Neutrophil (primary cell): ENCODE measurements around the gene FBN2.

Experiments
- H3K27ac ChIP-seq: fragments of 200-600 bp; sonication (generic); 2 replicates; pipeline ENCODE4 v1.5.1; 2016; ENCODE audit warnings: mild to moderate bottlenecking, moderate library complexity
- H3K27me3 ChIP-seq: fragments of 200-600 bp; sonication (generic); 2 replicates; pipeline ENCODE4 v1.6.0; 2016; ENCODE audit warnings: mild to moderate bottlenecking
- H3K36me3 ChIP-seq: fragments of 200-600 bp; sonication (generic); 2 replicates; pipeline ENCODE4 v1.5.1; 2017
- H3K4me1 ChIP-seq, 2 experiments: fragments of 200-600 bp in 1 of 2; sonication (generic) in 1 of 2; 1 replicate in 1 of 2; 2 replicates in 1 of 2; pipeline versions ENCODE4 v1.5.1 to v1.6.1; 2013 to 2016; ENCODE audit warnings: low read depth in 1 of 2, low read length in 1 of 2, mild to moderate bottlenecking in 1 of 2, moderate library complexity in 1 of 2; ENCODE audit not compliant: control insufficient read depth in 1 of 2, insufficient read depth in 1 of 2
- H3K4me3 ChIP-seq, 2 experiments: fragments of 200-600 bp in 1 of 2; sonication (generic) in 1 of 2; 1 replicate in 1 of 2; 2 replicates in 1 of 2; pipeline ENCODE4 v1.5.1; 2013 to 2016; ENCODE audit warnings: low read depth in 1 of 2, low read length in 1 of 2, mild to moderate bottlenecking in 1 of 2, moderate library complexity in 1 of 2
- H3K9me3 ChIP-seq: fragments of 200-600 bp; sonication (generic); 2 replicates; pipeline ENCODE4 v1.5.1; 2016
- TF ChIP-seq, protein P1 (sequence below): fragments of 200-600 bp; sonication (generic); IDR thresholded peaks from 2 replicates; pipeline ENCODE4 v1.5.1; 2016; ENCODE audit warnings: antibody characterized with exemption

FBN2 gene

DNA sequence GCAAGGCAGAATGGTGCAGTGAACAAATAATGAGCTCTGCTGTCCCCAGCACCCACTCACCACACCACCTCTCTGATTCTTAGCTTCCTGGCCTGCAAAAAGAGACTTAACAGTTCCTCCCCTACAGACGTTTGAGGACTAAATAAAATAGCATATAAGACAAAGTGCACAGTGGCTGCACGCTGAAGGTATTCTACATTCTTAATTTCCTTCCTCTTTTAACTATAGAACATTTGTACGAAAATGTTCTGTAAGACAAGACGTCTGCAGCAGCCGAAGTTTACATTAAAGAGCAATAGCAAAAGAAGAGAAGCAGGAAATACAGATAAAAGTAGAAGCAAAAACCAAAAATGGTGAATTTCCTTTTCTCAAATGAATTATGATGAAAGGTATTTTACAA, 15.7 kb downstream of the FBN2 start:
- TF ChIP-seq, protein P1, sequence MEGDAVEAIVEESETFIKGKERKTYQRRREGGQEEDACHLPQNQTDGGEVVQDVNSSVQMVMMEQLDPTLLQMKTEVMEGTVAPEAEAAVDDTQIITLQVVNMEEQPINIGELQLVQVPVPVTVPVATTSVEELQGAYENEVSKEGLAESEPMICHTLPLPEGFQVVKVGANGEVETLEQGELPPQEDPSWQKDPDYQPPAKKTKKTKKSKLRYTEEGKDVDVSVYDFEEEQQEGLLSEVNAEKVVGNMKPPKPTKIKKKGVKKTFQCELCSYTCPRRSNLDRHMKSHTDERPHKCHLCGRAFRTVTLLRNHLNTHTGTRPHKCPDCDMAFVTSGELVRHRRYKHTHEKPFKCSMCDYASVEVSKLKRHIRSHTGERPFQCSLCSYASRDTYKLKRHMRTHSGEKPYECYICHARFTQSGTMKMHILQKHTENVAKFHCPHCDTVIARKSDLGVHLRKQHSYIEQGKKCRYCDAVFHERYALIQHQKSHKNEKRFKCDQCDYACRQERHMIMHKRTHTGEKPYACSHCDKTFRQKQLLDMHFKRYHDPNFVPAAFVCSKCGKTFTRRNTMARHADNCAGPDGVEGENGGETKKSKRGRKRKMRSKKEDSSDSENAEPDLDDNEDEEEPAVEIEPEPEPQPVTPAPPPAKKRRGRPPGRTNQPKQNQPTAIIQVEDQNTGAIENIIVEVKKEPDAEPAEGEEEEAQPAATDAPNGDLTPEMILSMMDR = no peak
- H3K27me3 ChIP-seq = no peaks in the 10 kb centered on the region
- H3K27ac ChIP-seq = no peak overlapping the region
- no peaks in the 10 kb centered on the region for H3K9me3 ChIP-seq
- H3K4me3 ChIP-seq = no peak overlapping the region
- H3K4me1 ChIP-seq = peaks cover 0 to 4% of the 10 kb centered on the region in 2 experiments
- H3K36me3 ChIP-seq = no peaks in the 10 kb centered on the region

DNA sequence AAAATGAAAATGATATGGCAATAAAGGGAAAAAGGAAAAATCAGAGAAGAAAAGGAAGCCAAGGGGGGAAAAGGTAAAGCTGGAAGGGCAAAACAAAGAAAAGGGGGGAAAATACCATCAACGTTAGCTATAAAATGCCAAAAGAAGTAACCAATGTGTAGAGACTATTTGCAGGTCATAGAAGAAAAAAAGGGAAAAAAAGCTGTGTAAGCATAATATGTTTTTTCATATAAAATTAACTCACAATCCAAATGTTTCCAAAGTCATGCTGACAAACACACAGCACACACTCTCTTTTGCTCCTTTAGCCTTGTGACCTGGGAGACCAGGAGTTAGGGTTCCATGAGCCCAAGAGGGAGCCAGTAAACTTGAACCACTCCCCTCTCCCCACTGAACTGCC, 18.2 kb downstream of the FBN2 start:
- H3K4me1 ChIP-seq = peaks cover 0 to 4% of the 10 kb centered on the region in 2 experiments
- no peaks in the 10 kb centered on the region for H3K9me3 ChIP-seq
- H3K27me3 ChIP-seq = no peaks in the 10 kb centered on the region
- H3K4me3 ChIP-seq = no peak overlapping the region
- no peaks in the 10 kb centered on the region for H3K36me3 ChIP-seq
- no peak overlapping the region for H3K27ac ChIP-seq
- TF ChIP-seq, protein P1 = no peak

GRCh38 chr5:128516978-128517377, 21.1 kb downstream of the FBN2 start:
- no peak overlapping the region for H3K4me3 ChIP-seq
- no peaks in the 10 kb centered on the region for H3K36me3 ChIP-seq
- no peaks in the 10 kb centered on the region for H3K4me1 ChIP-seq
- H3K9me3 ChIP-seq = no peaks in the 10 kb centered on the region
- TF ChIP-seq, protein P1 = no peak
- no peak overlapping the region for H3K27ac ChIP-seq
- no peaks in the 10 kb centered on the region for H3K27me3 ChIP-seq

DNA sequence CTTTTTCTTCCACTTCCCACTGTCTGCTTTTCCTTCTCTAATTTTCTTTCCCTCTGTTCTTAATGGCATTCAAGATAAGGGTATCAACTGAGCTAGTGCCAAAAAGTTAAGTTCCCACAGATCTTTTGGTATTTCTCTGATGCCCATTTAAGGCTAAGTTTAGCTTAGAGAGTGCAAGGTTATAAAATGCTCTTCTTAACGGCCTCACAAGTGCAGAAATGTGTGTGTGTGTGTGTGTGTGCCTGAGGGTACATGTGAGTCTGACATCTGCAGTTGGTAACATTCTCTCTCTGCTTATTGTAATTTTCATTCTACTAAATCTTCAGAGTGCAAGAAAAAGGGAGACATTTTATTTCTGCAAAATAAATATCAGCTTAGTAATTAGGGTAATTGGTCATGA, 24.2 kb downstream of the FBN2 start:
- Histone ChIP-seq H3K27me3 (no peaks in the 10 kb centered on the region), H3K27ac (no peak overlapping the region)

DNA sequence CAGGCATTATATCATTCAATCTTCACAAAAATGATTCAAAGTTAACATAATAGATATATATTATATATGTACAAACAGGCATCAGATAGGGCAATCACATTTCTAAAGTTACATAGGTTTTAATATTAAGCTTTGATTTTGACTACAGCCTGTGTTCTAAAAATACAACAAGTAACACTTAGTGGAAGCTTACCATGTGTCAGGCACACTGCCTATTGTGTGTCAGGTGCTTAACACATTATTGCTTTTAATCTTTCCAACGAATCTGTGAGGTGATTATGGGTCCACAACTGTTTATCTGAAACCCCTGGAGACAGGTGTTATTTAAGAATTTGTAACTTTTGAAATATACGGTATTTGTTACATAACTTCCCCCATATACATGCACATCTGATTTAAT, 25.2 kb downstream of the FBN2 start:
- no peaks in the 10 kb centered on the region for H3K9me3 ChIP-seq

More for the DNA sequence above, 24.2 kb downstream of the FBN2 start:
- Histone ChIP-seq H3K9me3 (no peaks in the 10 kb centered on the region), H3K4me1 (no peaks in the 10 kb centered on the region), H3K36me3 (no peaks in the 10 kb centered on the region), H3K4me3 (no peak overlapping the region)
- TF ChIP-seq, protein P1 = no peak

More for the DNA sequence above, 25.2 kb downstream of the FBN2 start:
- Histone ChIP-seq H3K4me3 (no peak overlapping the region), H3K4me1 (no peaks in the 10 kb centered on the region), H3K27me3 (no peaks in the 10 kb centered on the region), H3K27ac (no peak overlapping the region), H3K36me3 (no peaks in the 10 kb centered on the region)
- TF ChIP-seq, protein P1 = no peak
